Esophagus mucosa (tissue), 1 donor: Measurements from ENCODE around the gene ACOT7. TPM values are rescaled to one million over a fixed set of nuclear protein-coding genes. Genes with fewer than 3 reads are reported as not detected.

Experiments
- ATAC-seq: fragments of 200-7000 bp; cut with Tn5 transposase; one replicate; pipeline ENCODE4 v1.9.1; 2020
- total RNA-seq: library from RNA; stranded (reverse); gene quantifications from one replicate; pipeline ENCODE4 v1.2.4, GENCODE V29; 2023
- donor health status: DM: yes; HTN: yes; CAD: no.

ACOT7 gene
- total RNA-seq, 1 donor from 2014 or later: 37.2 TPM

DNA sequence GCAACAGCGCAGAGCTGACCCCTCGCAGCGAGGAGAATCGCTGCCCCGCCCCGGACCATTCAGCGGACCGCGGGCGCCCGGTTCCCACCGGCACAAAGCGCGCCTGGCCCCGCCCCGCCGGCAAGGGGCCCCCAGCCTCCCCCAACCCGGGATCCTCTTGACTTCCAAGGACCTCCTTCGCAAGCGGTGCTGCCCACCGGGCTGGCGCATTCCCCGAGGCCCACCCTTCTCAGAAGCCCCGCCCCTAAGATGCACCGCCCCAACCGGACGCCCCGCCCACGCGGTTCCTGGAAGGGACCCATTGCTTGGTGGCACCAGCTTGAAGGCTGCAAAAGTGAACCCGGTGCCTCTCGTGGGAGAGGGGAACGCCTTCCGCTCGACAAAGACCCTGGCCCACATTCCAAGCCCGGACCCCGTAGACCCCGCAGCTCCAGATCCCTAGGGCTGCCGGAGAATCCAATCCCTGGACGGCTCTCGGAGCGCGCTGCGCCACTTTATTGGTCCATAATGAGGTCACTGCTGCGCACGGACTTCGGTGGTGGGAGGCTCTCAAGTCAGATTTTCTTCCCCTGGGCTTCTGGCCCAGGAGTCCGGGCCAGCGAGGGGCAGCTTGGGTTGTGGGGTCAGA, 147.6 kb downstream of the ACOT7 start:
- peak; percentile 1 for ATAC-seq

DNA sequence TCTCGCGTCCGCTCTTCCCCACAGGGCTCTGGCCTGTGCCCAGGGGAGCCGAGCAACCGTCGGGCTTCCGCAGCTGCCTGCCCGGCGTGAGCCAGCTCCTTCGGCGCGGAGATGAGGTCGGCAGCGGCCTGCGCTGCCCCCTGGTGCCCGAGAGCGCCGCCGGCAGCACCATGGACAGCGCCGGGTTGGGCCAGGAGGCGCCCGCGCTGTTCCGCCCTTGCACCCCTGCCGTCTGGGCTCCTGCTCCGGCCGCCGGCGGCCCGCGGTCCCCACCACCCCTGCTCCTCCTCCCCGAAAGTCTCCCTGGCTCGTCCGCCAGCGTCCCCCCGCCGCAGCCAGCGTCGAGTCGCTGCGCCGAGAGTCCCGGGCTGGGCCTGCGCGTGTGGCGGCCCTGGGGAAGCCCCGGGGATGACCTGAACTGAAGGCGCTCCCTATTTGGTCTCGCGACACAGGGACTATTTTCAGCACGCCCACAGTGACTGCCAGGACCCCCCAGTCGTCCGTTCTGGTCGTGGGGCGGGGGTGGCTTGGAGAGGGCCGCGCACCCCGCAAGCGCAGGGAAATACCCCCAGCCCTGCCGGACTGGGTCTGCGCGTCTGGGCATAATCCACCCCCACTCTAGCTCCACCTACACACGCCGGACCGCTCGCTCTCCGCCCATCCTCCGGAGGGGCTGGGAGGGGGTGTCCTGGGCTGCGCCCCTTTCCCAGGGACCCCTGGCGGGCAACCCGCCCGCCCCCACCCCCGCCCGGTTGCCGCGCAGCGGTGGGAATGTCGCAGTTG, 148.3 kb downstream of the ACOT7 start:
- peak; percentile 82 for ATAC-seq

DNA sequence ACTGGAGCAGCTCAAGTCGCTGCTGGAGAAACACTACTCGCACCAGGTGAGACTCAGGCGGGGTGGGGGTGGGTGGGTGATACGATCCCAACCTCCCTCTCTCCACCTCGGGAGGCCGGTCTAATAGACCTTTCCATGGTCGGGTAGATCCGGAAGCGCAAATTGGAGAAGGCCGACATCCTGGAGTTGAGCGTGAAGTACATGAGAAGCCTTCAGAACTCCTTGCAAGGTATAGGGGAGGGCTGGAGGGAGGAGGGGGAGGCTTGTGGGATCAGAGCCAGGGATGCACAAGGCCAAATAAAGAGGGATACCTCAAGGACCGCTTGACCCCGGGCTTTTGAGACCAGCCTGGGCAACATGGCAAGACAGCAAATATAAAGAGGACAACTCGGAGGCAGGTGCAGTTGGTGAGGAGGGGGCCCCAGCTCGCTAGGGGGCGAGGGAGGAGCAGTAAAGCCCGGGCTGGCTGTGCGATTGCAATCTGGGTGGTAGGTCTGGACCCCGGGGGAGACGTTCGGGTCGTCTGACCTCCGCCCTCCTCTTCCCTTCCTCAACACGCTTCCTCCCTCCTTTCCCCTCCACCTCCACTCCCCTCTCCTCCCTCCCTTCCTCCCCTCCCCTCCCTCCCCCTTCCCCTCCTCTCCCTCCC, 149.0 kb downstream of the ACOT7 start:
- no peak for ATAC-seq

DNA sequence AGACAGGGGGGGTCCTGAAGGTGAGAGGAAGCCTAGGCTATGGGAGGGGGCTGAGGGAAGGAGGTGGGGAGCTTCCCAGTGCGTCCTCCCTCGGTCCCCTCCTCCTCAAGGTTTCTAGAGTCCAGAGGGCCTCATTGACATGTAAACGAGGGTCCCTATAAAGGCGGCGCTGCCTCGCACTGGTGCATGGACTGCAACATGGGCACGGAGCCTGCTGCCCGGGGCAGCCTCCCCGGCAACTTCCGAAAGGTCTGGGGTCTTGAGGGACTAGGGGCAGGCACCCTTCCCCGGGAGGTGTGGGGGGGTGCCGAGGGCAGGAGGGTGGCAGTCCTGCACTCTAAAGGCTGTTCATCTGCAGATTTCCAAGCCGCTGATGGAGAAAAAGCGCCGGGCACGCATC, 149.6 kb downstream of the ACOT7 start, which contains the start of gene HES3:
HES3 (plus strand) TSS at position 187 of the 400 bp plus-strand sequence; CDS start at position 374, 187 bp downstream.
- ATAC-seq: no peak

DNA sequence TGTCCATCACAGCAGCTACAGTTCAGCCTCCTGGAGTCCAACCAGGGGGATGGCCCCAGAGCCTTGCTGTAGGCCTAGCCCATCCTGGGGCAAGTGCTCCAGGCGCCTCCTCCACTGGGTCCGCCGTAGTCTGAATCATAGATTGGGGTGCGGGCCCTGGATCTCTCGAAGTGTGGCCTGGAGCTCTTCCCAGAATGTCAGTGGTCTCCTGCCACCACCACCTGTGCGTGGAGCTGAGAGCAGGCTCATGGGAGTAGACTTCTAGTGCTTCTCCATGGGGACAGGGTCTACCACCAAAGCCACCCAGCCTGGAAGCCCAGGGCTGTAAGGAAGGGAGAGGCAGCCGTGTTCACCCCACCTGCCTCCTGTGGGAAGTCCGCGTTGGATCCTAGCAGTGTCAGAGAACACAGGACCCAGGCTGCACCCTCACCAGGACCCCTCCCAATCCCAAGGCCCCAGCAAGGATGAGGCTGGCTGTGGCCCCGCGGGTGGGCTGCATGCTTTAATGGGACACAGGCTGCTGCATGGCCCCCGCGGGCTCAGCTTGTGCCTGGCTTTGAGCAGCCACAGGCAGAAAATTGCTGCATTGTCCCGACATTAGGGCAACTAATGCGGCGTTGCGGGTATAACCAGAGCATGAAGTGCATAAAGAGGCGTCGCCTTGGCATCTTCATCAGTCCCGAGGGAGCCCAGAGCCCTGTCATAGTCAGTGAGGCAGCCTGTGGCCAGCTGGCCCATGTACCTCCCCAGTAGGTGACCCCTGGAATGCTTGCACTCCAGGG, 150.3 kb downstream of the ACOT7 start:
- no peak for ATAC-seq

DNA sequence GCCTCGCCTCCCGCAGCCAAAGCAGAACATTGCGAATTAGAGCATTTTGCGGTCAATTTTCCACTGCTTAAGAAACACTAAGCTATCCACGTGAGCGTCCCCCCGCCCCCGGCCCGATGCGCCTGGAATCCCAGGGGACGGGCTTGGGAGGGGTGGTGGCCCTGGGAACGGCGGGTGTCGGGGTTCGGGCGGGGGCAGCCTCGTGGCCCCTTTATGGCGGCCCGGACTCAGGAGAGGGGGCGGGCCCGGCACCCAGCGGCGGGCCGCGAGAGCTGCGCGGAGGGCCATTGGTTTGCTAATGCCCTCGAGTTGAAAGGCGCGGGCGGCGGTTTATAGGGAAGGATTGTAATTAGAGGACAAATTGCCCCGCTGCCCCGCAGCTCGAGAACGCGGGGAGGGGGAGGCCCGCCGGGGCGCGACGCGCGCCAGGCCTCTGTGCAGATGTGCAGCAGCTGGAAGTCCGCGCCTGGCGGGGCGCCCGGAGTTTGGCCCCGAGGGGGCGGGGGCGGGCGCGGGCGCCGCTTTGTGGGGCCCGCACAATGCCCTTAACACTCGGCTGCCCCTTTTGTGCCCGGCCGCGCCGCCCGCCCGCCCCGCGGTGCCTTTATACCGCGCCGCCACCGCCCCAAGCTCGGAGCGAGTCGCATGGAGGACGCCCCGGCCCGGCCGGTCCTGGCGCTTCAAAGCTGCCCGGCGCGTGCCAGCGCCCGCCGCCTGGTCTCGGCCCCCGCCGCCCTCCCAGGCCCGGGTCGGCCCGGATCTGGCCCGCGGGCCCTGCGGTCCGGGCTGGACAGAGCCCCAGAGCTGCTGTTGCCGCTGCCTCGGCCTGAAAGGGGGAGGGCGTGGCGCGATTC, 151.5 kb downstream of the ACOT7 start:
- ATAC-seq: no peak

DNA sequence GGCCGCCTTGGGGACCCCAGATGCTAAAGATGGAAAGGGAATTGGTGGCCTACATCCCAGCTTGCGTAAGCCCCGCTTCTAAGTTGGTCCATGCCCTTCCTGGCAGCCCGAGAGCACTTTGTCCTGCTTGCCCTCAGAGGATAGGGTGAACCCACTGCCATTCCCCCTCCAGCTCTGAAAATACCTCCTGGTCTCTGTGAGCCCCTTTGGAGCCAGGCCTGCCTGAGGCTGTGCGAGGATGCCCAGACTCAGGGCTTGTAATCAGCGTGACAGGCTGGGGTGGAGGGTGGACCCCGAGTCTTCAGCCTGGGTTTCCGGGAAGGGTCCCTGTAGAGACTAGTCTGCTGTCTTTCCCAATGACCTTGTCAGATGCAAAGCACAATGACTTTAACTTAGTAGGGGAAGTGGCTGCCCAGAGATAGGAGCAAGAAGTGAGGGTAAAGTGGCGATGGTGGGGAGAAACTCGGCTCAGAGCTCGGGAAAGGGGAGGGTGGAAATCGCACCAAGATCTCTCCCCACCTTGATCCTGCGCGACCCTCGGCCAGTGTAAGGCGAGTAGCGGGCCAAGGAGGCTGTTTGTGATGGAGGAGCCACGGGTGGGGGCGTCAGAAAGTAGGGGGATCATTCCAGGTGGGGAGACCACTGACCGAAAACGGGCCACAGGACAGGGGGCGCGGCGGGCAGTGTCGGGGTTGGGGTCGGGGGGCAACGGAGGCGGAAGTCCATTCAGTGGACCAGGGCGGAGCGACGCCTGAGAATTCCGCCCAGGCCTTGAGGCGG, 152.3 kb downstream of the ACOT7 start:
- ATAC-seq: no peak

DNA sequence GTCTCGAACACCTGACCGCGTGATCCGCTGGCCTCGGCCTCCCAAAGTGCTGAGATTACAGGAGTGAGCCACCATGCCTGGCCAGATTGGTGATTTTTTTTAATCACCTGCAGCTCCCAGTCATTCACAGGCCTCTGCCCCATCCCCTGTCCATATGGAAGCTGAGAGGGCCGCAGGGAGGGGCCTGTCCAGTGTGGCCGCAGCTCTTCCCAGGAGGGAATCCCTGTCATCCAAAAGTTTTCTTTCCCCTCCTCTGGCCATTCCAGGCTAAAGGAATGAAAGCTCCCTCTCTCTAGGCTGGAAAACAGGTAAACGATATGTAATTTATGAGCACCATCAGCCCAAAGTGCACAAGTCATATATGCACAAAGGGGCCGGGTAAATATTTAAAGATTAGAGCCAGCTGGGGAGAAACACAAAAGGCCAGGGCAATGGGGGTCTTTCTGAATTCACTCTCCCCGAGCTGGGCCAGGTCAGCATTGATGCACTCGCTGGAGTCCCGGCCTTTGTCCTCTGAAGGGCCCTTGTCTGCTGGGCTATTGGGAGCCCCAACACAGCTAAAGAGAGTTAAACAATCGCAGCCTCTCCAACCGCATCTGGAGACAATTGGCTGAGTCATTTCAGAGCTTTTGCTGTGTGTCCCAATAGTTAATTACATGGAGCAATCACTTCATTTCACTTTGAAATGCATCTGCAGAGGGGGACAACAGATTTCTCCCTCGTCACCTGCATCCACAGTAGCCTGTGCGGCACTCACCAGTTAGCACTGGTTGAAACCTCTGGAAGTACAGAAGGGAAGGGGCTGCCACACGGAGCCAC, 153.4 kb downstream of the ACOT7 start:
- ATAC-seq: no peak

DNA sequence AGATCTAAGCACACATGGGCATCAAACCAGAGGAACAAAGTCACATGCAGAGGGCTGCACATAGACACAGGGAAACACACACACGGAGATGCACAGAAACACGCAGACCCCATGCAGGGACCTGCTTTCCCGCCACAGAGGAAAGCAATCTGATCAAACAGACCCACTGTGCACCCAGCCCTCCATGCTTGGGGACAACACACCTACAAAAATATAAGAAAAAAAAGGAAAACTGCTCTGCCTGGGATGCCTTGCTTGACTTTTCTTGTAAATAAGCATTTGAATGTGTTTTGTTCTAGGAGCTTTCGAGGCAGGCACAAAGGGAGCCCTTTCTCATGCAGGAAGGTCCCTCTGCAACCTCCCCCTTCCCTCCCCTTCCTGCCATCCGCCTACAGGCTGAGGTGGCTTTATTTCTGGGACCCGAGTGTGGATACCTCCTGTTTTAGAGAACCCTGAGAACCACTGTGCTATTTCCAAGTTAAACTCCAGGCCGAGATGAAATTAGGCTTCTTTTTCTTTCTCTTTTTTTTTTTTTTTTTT, 154.3 kb downstream of the ACOT7 start:
- ATAC-seq: no peak

DNA sequence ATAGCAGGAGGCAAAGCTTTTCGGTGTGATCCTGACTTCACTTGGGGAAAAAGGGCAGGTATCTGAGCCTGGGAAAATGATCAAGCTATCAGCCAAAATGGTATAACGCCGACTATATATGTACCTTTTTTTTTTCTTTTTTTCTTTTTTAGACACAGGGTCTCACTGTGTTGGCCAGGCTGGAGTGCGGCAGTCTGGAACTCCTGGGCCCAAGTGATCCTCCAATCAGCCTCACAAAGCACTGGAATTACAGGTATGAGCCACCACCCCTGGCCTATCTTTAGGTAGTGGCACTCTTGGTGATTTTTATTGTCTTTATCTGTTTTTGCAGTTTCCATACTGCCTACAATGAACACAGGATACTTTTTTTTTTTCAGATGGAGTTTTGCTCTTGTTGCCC, 156.5 kb downstream of the ACOT7 start:
- no peak for ATAC-seq

DNA sequence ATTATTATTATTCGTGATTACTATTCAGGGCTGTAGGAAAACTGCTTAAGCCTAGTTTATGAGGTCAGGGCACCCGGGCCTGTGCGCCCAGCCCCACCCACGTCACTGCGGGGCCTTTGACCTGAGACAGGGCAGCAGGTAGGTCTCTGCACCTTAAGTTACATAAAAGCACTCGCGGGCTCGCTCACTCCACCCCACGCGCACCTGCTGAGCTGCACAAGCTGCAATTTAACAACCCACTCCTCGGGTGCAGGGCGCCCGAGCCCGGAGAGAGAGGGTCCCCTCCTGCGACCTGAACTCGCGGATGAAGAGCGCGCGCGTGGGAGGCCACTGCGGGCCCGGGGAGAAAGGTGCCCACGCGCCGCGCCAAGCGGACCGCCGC, 158.3 kb downstream of the ACOT7 start:
- ATAC-seq: peak; percentile 25

DNA sequence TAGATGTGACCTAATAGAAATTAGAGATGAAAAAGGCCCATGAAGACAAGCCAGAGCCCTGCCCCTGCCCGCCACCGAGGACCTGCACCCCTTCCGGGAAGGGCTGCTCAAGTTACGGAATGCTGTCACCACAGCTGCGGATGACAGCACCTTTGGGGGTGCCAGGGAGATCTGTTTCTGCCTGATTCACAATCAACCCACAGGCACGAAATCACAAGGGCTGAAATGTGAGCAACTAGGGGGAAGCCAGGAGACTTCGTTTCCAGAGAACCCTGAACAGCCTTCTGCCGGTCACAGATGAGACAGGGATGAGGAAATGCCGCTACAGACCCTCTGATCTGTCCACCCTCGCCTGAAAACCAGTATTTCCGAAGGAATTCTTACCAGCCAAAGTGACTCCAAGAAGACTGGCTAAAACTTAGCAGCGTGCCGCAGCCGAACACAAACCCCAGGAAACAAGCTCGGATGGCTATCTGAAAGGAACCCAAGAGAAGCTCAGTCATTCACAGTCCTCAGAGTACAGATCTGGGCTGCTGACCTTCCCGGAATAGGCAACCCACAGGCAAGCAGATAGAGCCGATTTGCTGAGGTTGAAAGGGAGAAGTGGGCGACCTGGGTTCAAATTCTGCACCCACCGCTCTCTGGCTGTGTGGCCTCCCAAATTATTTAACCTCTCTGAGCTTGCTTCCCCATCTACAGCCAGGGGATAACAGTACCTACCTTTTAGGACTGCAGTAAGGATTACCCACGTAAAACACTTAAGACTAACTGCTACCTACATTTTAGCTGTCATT, 158.9 kb downstream of the ACOT7 start:
- peak; percentile 15 for ATAC-seq

DNA sequence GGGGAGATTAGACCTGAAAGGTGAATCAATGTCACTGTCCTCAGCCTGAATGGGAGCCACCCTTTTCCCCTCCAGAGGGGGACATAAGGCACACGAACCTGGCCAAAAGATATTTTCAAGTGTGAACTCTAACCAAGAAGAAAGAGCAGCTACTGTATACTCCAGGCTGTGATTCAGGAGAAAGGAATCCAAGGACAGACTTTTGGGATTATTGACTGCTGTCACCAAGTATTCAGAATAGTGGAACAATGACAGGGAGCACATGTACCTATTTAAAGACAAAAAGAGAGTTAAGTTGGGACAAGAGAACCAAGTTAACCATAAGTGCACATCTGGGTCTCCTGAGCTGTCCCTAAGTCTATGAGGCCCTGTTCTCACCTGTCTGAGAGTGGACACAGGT, 160.2 kb downstream of the ACOT7 start:
- no peak for ATAC-seq

DNA sequence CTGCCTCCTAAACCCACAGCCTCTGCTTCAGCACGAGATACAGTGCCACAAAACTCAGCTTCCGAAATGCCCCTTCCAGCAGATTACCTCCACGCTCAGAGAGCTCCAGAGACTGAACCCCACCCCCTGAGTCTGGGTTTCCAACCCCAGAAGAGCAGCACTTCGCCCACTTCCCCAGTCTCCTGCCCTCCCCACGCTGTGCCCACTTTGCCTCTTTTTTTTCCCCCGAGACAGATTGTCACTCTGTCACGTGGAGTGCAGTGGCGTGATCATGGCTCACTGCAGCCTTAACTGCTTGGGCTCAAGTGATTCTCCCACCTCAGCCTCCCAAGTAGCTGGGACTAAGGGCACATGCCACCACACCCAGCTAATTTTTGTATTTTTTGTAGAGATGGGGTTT, 167.9 kb downstream of the ACOT7 start:
- ATAC-seq: no peak

DNA sequence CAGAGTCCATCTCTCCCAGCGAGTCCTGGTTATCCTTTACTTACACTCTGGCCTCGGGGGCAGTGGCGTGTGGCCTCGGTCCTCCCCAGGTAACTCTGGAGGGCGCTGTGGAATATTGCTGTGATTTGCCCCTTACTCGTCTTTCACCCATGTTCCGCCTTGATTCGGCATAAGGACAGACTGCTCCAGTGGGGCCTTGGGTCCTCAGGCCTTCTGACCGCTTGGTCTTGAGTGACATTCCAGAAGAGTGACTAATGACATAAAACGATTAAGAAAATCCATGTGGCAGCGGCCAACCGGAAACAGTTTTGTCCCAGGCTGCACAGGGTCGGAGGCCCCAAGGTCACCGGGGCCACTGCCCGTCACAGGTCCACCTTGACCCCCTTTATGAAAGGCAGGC, 168.8 kb downstream of the ACOT7 start:
- no peak for ATAC-seq

DNA sequence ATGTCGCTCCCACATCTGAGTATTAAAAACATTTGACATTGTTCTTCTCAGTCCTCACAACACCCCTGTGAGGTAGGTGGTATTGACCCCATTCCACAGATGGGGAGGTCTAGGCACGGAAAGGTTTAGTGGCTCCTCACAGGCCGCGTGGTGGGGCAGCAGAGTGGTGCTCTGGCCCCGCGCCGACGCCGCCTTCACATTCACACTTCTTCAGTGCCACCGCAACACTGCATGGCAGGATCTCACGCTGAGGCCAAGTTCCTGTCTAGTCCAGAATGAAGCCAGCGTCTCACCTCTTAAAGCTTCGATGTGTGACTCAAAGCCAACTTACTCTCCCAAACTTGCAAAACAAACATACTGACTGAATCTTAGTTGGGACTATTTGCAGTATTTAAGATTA, 169.9 kb downstream of the ACOT7 start:
- ATAC-seq: no peak

DNA sequence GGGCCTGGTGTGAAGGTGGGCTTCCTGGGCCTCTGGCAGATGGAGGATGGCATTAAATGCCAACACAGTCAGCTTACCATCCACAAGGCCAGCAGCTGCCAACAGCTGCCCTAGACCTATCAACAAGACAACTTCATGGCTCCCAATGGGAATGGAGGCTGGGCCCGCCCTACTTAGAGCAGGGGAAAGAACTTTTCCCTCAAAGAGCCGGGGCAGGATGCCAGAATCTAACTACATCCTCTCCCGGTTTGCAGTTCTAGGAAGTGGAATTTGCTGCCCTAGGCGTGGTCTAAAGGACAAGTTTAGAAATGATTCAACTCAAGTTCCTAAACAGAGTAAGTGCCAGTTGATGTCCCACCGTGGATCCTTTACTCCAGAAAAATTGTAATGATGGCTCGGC, 170.9 kb downstream of the ACOT7 start:
- peak; percentile 19 for ATAC-seq

DNA sequence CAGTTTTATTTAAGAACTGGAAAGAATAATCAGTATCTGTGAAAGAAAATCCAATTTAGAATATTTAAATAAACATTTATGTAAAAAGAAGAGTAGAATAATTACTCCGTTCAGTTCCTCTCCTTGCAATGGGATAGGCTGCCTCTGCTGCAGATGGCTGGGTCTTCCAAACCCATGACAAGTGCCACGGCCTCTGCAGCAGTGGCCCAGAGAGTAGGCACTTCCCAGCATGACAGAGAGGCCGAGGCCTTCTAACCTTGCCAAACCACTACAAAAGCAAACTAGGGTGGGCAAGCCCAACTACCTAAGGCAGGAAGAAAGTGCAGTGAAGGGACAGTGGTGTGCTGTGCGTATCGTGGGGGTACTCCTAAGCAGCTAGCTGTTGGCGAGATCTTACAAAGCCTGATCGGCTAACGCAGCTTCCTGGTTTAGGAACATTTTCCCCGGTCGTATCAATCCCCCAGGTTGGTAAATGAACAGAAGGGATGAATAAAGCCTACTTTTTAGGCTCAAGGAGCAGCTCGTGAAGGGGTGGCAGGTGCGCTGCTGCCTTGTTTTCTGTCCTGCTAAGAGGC, 172.3 kb downstream of the ACOT7 start:
- ATAC-seq: no peak

DNA sequence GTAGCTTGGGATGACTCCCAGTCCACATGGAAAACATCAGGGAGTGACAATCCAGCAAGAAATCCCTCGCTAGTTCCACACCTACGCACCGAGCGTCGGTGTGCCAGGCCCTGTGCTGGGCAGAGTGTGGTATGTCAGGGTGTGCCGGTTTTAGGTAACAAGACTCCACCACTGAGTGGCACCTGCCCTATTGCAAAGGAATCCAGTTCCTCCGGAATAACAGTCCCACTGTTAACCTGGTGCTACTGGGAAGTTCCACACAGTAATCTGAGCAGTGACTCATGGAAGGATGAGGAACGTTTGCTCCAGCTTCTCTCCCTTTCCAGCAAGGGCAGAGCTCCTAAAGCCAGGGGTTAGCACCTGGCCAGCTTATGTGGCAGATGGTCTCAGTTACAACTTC, 173.3 kb downstream of the ACOT7 start:
- ATAC-seq: peak; percentile 98
